ENCODE measurements around the gene MEGF9. TPM values are rescaled to one million over a fixed set of nuclear protein-coding genes. Genes with fewer than 3 reads are reported as not detected.
A peak's percentile ranks its signal among the peaks of the same experiment; 100 is the strongest.

MEGF9 gene
- total RNA-seq, 2 experiments from 2014 or later = 6.3 to 6.7 TPM

- Mint-ChIP-seq H3K4me1 (ENCODE audit: low read depth) (no peaks in the 10 kb centered on the region), H3K9me3 (ENCODE audit: insufficient read depth) (no peaks in the 10 kb centered on the region), H3K4me3 (no peak overlapping the region), H3K27me3 (ENCODE audit: low read depth) (no peaks in the 10 kb centered on the region), H3K36me3 (ENCODE audit: low read depth) (peaks cover 4% of the 10 kb centered on the region), H3K27ac (no peak overlapping the region)
- ATAC-seq (no peak), DNase-seq (no peak)
- ChIA-PET CTCF (no interaction called here), POLR2A (no interaction called here)
These were observed 33.7 kb downstream of the MEGF9 start for GRCh38 chr9:120680579-120680978.

GRCh38 chr9:120680161-120680560 lies 34.1 kb downstream of the MEGF9 start:
- no peak for ATAC-seq

GRCh38 chr9:120677965-120678364 lies 36.3 kb downstream of the MEGF9 start:
- peaks cover 4% of the 10 kb centered on the region for H3K36me3 Mint-ChIP-seq (ENCODE audit: low read depth)
- no peaks in the 10 kb centered on the region for H3K9me3 Mint-ChIP-seq (ENCODE audit: insufficient read depth)
- H3K4me1 Mint-ChIP-seq (ENCODE audit: low read depth) = no peaks in the 10 kb centered on the region
- no peak overlapping the region for H3K4me3 Mint-ChIP-seq
- H3K27me3 Mint-ChIP-seq (ENCODE audit: low read depth) = no peaks in the 10 kb centered on the region
- DNase-seq (no peak), ATAC-seq (no peak)
- CTCF ChIA-PET = no interaction called here
- POLR2A ChIA-PET = interaction anchor here (0.6 kb wide), 1 partner anchor 72 kb away, joined by 3 read pairs; no protein-coding TSS in a partner anchor
- H3K27ac Mint-ChIP-seq = no peak overlapping the region

More at GRCh38 chr9:120680161-120680560, 34.1 kb downstream of the MEGF9 start:
- Mint-ChIP-seq H3K4me3 (no peak overlapping the region), H3K9me3 (ENCODE audit: insufficient read depth) (no peaks in the 10 kb centered on the region), H3K27me3 (ENCODE audit: low read depth) (no peaks in the 10 kb centered on the region), H3K36me3 (ENCODE audit: low read depth) (peaks cover 4% of the 10 kb centered on the region), H3K27ac (no peak overlapping the region), H3K4me1 (ENCODE audit: low read depth) (no peaks in the 10 kb centered on the region)
- CTCF ChIA-PET = no interaction called here
- no peak for DNase-seq
- POLR2A ChIA-PET = no interaction called here

GRCh38 chr9:120676767-120677402 lies 37.4 kb downstream of the MEGF9 start:
- ChIA-PET POLR2A (no interaction called here), CTCF (no interaction called here)
- DNase-seq (no peak), ATAC-seq (no peak)
- H3K27me3 Mint-ChIP-seq (ENCODE audit: low read depth) = no peaks in the 10 kb centered on the region
- H3K4me3 Mint-ChIP-seq = no peak overlapping the region
- no peaks in the 10 kb centered on the region for H3K4me1 Mint-ChIP-seq (ENCODE audit: low read depth)
- H3K27ac Mint-ChIP-seq = no peak overlapping the region
- H3K9me3 Mint-ChIP-seq (ENCODE audit: insufficient read depth) = no peaks in the 10 kb centered on the region
- peaks cover 4% of the 10 kb centered on the region for H3K36me3 Mint-ChIP-seq (ENCODE audit: low read depth)

GRCh38 chr9:120668399-120668798 lies 45.9 kb downstream of the MEGF9 start:
- ATAC-seq = no peak
- POLR2A ChIA-PET = no interaction called here
- H3K27ac Mint-ChIP-seq = no peak overlapping the region
- no peaks in the 10 kb centered on the region for H3K4me1 Mint-ChIP-seq (ENCODE audit: low read depth)
- CTCF ChIA-PET = no interaction called here
- H3K9me3 Mint-ChIP-seq (ENCODE audit: insufficient read depth) = no peaks in the 10 kb centered on the region
- H3K4me3 Mint-ChIP-seq = no peak overlapping the region
- H3K36me3 Mint-ChIP-seq (ENCODE audit: low read depth) = no peaks in the 10 kb centered on the region
- no peak for DNase-seq
- H3K27me3 Mint-ChIP-seq (ENCODE audit: low read depth) = no peaks in the 10 kb centered on the region

GRCh38 chr9:120663950-120664349 lies 50.3 kb downstream of the MEGF9 start:
- ChIA-PET CTCF (no interaction called here), POLR2A (no interaction called here)
- no peaks in the 10 kb centered on the region for H3K9me3 Mint-ChIP-seq (ENCODE audit: insufficient read depth)
- no peaks in the 10 kb centered on the region for H3K4me1 Mint-ChIP-seq (ENCODE audit: low read depth)
- DNase-seq (no peak), ATAC-seq (no peak)
- H3K27me3 Mint-ChIP-seq (ENCODE audit: low read depth) = peaks cover 3% of the 10 kb centered on the region
- H3K36me3 Mint-ChIP-seq (ENCODE audit: low read depth) = no peaks in the 10 kb centered on the region
- H3K4me3 Mint-ChIP-seq = no peak overlapping the region
- H3K27ac Mint-ChIP-seq = no peak overlapping the region

- no peak for DNase-seq
- no peaks in the 10 kb centered on the region for H3K4me1 Mint-ChIP-seq (ENCODE audit: low read depth)
- H3K4me3 Mint-ChIP-seq = no peak overlapping the region
- H3K9me3 Mint-ChIP-seq (ENCODE audit: insufficient read depth) = no peaks in the 10 kb centered on the region
- no peaks in the 10 kb centered on the region for H3K36me3 Mint-ChIP-seq (ENCODE audit: low read depth)
- H3K27me3 Mint-ChIP-seq (ENCODE audit: low read depth) = peaks cover 3% of the 10 kb centered on the region
- no peak overlapping the region for H3K27ac Mint-ChIP-seq
- ChIA-PET POLR2A (no interaction called here), CTCF (no interaction called here)
- no peak for ATAC-seq
These were observed 50.9 kb downstream of the MEGF9 start for GRCh38 chr9:120663380-120663779.

- Mint-ChIP-seq H3K27ac (no peak overlapping the region), H3K27me3 (ENCODE audit: low read depth) (peaks cover 3% of the 10 kb centered on the region), H3K4me3 (no peak overlapping the region), H3K9me3 (ENCODE audit: insufficient read depth) (no peaks in the 10 kb centered on the region), H3K36me3 (ENCODE audit: low read depth) (no peaks in the 10 kb centered on the region), H3K4me1 (ENCODE audit: low read depth) (no peaks in the 10 kb centered on the region)
- CTCF ChIA-PET = no interaction called here
- POLR2A ChIA-PET = no interaction called here
- ATAC-seq (no peak), DNase-seq (no peak)
These were observed 51.8 kb downstream of the MEGF9 start for GRCh38 chr9:120662513-120662912.

- Mint-ChIP-seq H3K4me3 (no peak overlapping the region), H3K27ac (no peak overlapping the region), H3K4me1 (ENCODE audit: low read depth) (peaks cover 2% of the 10 kb centered on the region), H3K9me3 (ENCODE audit: insufficient read depth) (no peaks in the 10 kb centered on the region), H3K27me3 (ENCODE audit: low read depth) (peaks cover 3% of the 10 kb centered on the region), H3K36me3 (ENCODE audit: low read depth) (no peaks in the 10 kb centered on the region)
- DNase-seq (no peak), ATAC-seq (no peak)
- CTCF ChIA-PET = no interaction called here
- POLR2A ChIA-PET = no interaction called here
These were observed 54.6 kb downstream of the MEGF9 start for GRCh38 chr9:120659676-120660075.

GRCh38 chr9:120659209-120659608 lies 55.1 kb downstream of the MEGF9 start:
- ChIA-PET CTCF (no interaction called here), POLR2A (no interaction called here)

GRCh38 chr9:120655005-120655622 lies 59.2 kb downstream of the MEGF9 start:
- ChIA-PET POLR2A (no interaction called here), CTCF (interaction anchor here (1.3 kb wide), 1 partner anchor 326 kb away, joined by 3 read pairs; no protein-coding TSS in a partner anchor)
- no peaks in the 10 kb centered on the region for H3K9me3 Mint-ChIP-seq (ENCODE audit: insufficient read depth)
- DNase-seq (no peak), ATAC-seq (peak; percentile 47)
- H3K27me3 Mint-ChIP-seq (ENCODE audit: low read depth) = no peaks in the 10 kb centered on the region
- no peak overlapping the region for H3K4me3 Mint-ChIP-seq
- H3K36me3 Mint-ChIP-seq (ENCODE audit: low read depth) = no peaks in the 10 kb centered on the region
- H3K4me1 Mint-ChIP-seq (ENCODE audit: low read depth) = peaks cover 2% of the 10 kb centered on the region
- H3K27ac Mint-ChIP-seq = no peak overlapping the region

More at GRCh38 chr9:120659209-120659608, 55.1 kb downstream of the MEGF9 start:
- ATAC-seq = no peak
- Mint-ChIP-seq H3K9me3 (ENCODE audit: insufficient read depth) (no peaks in the 10 kb centered on the region), H3K4me3 (no peak overlapping the region), H3K27me3 (ENCODE audit: low read depth) (peaks cover 3% of the 10 kb centered on the region), H3K36me3 (ENCODE audit: low read depth) (no peaks in the 10 kb centered on the region), H3K4me1 (ENCODE audit: low read depth) (peaks cover 2% of the 10 kb centered on the region), H3K27ac (no peak overlapping the region)
- no peak for DNase-seq

GRCh38 chr9:120654272-120654671 lies 60.0 kb downstream of the MEGF9 start:
- ChIA-PET CTCF (interaction anchor here (1.3 kb wide), 1 partner anchor 327 kb away, joined by 3 read pairs; no protein-coding TSS in a partner anchor), POLR2A (no interaction called here)
- DNase-seq (no peak), ATAC-seq (no peak)
- Mint-ChIP-seq H3K27me3 (ENCODE audit: low read depth) (no peaks in the 10 kb centered on the region), H3K4me1 (ENCODE audit: low read depth) (peaks cover 2% of the 10 kb centered on the region), H3K36me3 (ENCODE audit: low read depth) (no peaks in the 10 kb centered on the region), H3K4me3 (no peak overlapping the region), H3K9me3 (ENCODE audit: insufficient read depth) (no peaks in the 10 kb centered on the region), H3K27ac (no peak overlapping the region)

GRCh38 chr9:120653762-120654161 lies 60.5 kb downstream of the MEGF9 start:
- DNase-seq (no peak), ATAC-seq (no peak)
- H3K9me3 Mint-ChIP-seq (ENCODE audit: insufficient read depth) = no peaks in the 10 kb centered on the region
- no peaks in the 10 kb centered on the region for H3K27me3 Mint-ChIP-seq (ENCODE audit: low read depth)
- no peak overlapping the region for H3K4me3 Mint-ChIP-seq
- POLR2A ChIA-PET = no interaction called here
- H3K27ac Mint-ChIP-seq = no peak overlapping the region
- H3K4me1 Mint-ChIP-seq (ENCODE audit: low read depth) = peaks cover 2% of the 10 kb centered on the region
- H3K36me3 Mint-ChIP-seq (ENCODE audit: low read depth) = no peaks in the 10 kb centered on the region
- CTCF ChIA-PET = no interaction called here
